NCI-H2107 (cell line): ENCODE results near the gene MYRIP.
"Not testable (repeated sequence)": the region's sequence is repeated elsewhere in the genome, so short reads cannot be mapped to it uniquely, and the experiment has no call there.

ENCODE experiments used
- DNase-seq: peaks from one replicate; lab custom pipeline; 2025; lab: John Stamatoyannopoulos, UW

MYRIP gene

DNA sequence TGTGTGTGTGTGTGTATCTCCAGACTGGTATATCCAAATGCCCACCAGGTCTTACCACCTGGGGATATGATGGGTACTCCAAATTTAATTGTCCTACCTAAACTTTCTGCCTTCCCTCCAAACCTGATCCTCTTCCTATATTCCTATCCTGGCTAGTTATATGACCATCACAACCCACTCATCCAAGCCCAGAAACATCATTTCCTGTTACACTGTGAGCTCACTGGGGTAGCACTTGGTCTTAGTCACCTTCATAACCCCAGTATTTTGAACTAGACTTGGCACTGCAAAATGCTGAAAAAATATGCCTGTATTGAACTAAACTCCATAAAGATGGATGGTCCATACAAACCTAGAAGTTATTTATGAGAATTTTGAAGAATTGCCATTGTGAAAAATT is 321.3 kb downstream of the MYRIP start:
- no peak for DNase-seq

GRCh38 chr3:40133886-40134575 is 324.6 kb downstream of the MYRIP start:
- not testable (repeated sequence) for DNase-seq

GRCh38 chr3:40137591-40138295 is 328.3 kb downstream of the MYRIP start:
- DNase-seq: no peak

DNA sequence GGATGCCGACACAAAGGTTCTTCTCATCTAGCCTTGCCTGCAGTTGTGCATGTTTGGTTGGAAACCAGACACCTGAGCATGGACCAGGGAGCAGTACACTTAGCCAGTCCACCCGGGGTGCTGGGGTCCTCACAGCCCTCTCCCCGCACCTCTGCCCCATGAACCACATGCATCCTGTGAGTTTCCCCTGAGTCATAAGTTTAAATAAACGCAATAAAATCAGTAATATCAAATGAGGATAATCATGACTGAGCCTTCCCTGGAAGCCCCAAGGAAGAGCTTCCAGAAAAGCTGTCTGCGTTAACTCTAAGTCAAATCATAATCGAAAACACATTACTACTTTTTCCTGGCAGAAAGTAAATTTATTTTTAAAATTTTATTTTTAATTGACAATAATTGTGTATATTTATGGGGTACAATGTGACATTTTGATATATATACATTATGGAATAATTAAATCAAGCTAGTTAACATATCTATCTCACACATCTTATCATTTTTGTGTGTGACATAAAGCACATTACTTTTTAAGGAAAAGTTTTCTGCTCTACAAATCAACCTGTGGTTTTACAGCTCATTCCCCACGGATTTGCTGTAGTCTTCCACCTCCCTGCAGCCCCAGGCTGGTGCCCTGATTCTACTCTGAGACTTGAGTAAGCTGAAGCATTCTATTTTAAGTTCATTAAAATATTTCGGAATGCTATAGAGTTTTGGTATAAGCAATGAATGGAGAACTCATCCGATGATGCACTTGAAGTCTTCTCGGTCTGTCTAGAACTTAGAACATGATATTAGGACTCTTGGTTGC is 334.1 kb downstream of the MYRIP start:
- no peak for DNase-seq

- no peak for DNase-seq
These were observed 339.4 kb downstream of the MYRIP start for GRCh38 chr3:40148827-40149226.

GRCh38 chr3:40152482-40153133 is 343.2 kb downstream of the MYRIP start:
- no peak for DNase-seq

GRCh38 chr3:40160933-40161332 is 351.5 kb downstream of the MYRIP start:
- DNase-seq: no peak

DNA sequence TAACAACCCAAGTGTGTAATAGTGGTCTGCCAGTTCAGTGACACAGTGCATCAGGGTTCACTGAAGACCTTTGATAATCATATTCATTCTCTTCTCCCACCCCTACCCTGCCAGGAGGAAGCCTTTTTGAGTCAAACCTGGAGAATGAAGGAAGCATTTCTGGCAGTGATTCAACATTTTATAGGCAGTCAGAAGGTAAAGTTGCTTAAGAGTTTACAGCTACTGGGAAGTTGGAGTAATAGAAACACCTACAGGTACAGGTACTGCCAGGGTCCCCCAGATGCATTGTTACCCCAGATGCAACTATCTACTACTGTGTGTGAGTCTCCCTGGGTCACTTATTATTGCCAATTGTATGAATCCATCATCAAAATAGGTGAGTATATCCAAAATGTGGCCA is 353.2 kb downstream of the MYRIP start:
- DNase-seq: no peak

- DNase-seq: no peak
These were observed 357.6 kb downstream of the MYRIP start for GRCh38 chr3:40166997-40167396.

DNA sequence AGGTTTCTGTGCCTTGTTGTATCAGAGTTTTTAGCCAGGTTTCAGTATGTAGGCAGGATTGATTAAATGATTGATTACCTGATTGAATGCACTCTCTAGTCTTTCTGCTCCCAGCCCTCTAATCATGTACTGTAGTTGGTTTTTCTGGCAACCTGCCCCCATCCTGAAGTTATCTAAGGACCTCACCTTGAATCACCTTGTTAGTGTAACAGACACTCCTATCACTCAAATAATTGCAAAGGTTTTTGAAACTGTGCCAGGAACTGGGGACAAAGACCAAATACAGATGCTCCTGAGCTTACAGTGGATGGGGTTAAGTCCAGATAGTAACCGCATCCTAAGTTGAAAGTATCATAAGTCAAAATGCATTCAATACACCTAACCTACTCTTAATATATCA is 358.5 kb downstream of the MYRIP start:
- DNase-seq: no peak

- no peak for DNase-seq
These were observed 360.6 kb downstream of the MYRIP start for GRCh38 chr3:40169983-40170382.

DNA sequence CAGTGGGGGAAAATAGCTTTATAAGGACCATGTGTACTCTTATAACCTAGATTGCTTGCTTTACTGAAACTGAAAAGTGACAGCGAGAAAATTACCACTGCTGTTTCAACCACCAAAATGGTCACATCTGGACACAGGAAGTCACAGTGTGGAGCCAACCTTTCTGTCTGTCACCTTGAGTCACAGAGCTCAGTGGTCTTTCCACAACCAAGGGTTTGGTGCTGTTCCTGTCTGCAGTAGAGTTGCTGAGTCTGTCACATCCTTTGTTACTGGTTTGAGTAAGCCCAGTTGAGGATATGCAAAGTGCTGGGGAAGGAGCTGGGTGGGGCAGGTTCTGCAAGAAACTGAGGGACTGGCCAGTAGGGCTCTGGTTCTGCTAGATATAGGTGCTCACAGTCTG is 361.0 kb downstream of the MYRIP start:
- no peak for DNase-seq

- no peak for DNase-seq
These were observed 363.2 kb downstream of the MYRIP start for GRCh38 chr3:40172560-40172959.

DNA sequence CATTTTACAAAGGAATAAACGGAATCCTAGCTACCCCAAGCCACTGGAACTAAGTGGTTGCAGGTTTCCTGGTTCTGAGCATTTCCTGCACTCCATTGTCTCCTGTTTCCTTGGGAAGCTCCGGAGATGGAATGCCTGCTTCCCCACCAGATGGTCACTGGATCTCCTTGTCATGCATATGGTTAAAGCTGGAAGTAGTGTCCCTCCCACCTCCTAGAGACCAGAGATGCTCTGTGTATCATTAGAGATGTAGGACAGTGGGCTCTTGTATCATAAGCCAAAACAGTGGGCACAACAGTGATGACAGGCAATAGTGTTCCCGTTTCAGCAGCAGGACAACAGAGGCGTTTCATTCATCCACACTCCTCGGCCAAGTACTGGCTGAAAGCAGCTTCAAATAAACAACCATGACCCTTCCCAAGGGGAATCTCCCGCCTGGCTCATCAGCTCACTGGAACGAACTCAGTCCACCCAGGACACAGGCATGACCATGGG is 363.9 kb downstream of the MYRIP start:
- DNase-seq: no peak

GRCh38 chr3:40178012-40178594 is 368.7 kb downstream of the MYRIP start:
- no peak for DNase-seq

DNA sequence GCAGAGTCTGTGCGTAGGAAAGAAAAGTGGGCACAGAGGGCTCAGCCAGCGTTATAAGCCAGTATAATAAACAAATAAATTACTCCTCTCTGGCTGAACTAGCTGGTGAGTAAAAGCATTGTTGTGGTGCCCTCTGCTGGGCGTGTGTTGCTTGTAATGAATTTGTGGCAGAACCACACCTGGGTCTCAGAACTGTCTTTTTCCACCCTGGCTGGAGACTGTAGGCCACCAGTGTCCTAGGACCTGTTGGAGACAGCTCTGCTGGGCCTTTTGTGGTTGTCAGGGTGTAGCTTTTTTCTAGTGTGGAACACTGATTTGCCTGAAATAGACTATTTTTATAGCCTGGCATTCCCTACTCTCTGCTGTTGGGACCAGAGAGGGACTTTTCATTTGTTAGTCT is 369.6 kb downstream of the MYRIP start:
- no peak for DNase-seq

DNA sequence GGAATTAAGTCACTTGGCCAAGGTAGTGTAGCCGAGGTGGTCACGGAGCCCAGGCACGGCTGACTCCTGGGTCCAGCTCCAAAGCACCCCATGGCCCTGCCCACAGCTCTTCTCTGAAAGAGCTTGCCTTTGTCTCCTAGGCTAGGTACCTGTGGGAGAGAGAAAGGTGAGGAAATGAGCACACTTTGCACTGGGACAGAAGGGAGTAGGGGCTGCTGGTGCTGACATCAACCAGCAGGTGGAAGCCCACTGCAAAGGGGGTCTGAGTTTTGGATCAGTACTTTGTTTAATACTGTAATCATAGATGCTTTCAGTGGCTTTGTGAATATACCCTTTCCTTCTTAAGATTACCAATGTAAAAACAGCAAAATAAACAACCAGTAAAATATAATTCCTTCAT is 371.8 kb downstream of the MYRIP start:
- DNase-seq: no peak

DNA sequence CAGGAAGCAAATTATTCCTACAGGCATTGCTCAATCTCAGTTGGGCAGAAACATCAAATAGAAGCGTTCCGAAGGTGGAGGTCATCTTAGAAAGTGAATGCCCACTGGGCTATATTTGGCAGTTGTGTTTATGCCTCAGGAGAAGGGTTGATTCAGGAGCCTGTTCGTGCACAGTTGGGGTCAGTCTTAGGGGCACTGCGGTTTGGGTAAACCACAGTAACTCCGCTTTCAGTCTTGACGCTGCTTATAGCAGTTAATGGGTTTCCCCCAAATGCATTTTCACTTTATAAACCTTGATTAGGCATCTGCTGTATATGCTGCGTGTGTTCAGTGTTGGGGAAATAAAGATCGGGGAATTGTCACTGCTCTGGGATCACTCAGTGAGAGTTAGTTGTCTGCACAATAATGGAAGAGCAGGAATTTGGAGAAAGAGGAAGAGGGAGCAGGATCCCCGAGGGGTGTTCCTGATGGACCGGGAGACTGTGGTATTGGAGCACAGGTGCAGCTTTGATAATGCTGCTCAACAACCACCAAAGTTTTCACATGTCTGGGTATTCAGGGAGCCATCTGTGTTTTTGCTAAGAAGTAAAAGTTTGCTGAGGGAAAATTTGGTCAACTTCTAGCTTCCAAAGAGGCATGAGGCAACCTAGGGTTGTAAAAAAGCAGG is 375.8 kb downstream of the MYRIP start:
- no peak for DNase-seq

DNA sequence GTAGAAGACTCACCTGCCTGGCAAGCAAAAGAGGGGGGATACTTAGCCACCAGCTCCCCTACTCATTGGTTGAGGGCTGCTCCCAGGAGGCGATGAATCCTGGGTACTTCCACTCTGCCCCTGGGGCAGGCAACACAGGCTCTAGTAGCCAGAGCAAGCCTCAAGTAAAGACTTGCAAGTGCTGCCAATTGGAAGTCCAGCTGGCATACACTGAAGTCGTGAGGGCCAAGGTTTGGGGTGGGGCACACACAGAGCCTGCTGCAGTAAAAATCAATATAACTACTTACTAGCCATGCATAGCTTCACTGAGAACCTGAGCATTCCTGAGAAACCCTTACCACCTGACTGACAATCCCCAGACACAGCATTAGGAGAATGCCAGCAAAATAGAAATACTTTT is 377.1 kb downstream of the MYRIP start:
- no peak for DNase-seq

- DNase-seq: no peak
These were observed 378.5 kb downstream of the MYRIP start for GRCh38 chr3:40187945-40188344.

DNA sequence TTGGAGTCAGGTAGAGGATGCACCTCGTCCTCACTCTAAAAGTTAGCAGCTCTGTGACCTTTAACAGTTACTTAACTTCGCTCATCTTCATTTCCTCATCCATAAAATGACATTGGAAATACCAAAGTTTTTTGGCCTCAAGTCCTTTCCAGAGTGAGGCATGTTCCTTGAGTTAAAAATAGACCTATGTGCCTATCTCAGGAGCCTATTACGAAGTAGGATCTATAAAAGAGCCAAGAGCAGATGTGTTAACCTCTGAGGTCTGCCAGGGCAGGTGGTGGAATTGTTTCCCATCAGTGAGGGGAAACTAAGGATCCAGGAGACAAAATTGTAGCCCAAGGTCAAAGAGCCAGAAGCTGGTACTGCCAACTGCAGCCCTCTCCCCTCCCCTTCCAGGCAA is 379.7 kb downstream of the MYRIP start:
- no peak for DNase-seq
